GM10847 (cell line): ENCODE measurements around the gene FAM98A.

Experiments used
- POLR2A ChIP-seq: IDR thresholded peaks from 2 replicates; pipeline ENCODE4 v1.6.1; 2011; ENCODE audit not compliant: insufficient read length; ENCODE audit errors: extremely low read depth

Gene FAM98A

GRCh38 chr2:33599175-33599942 lies at the start of gene FAM98A:
TSS of gene FAM98A (minus strand) at chr2:33599299. CDS start at chr2:33599221, 78 bp downstream.
- peak; percentile 45 for TF ChIP-seq POLR2A

GRCh38 chr2:33645861-33646260 lies 46.8 kb upstream of the FAM98A start:
- TF ChIP-seq POLR2A, result no peak

GRCh38 chr2:33644215-33644614 lies 45.1 kb upstream of the FAM98A start:
- no peak for TF ChIP-seq POLR2A

GRCh38 chr2:33636001-33636400 lies 36.9 kb upstream of the FAM98A start:
- no peak for TF ChIP-seq POLR2A

- TF ChIP-seq POLR2A, result no peak
These were observed 35.3 kb upstream of the FAM98A start for GRCh38 chr2:33634261-33634910.

- no peak for TF ChIP-seq POLR2A
These were observed 34.2 kb upstream of the FAM98A start for GRCh38 chr2:33633315-33633714.

GRCh38 chr2:33632831-33633230 lies 33.7 kb upstream of the FAM98A start:
- TF ChIP-seq POLR2A, result no peak

GRCh38 chr2:33628031-33628827 lies 29.1 kb upstream of the FAM98A start:
- no peak for TF ChIP-seq POLR2A

GRCh38 chr2:33619028-33619427 lies 19.9 kb upstream of the FAM98A start:
- TF ChIP-seq POLR2A, result no peak

- no peak for TF ChIP-seq POLR2A
These were observed 18.9 kb upstream of the FAM98A start for GRCh38 chr2:33617989-33618388.

GRCh38 chr2:33617401-33617800 lies 18.3 kb upstream of the FAM98A start:
- no peak for TF ChIP-seq POLR2A

- TF ChIP-seq POLR2A, result no peak
These were observed 17.8 kb upstream of the FAM98A start for GRCh38 chr2:33616873-33617272.

- no peak for TF ChIP-seq POLR2A
These were observed 15.1 kb upstream of the FAM98A start for GRCh38 chr2:33614190-33614589.

- TF ChIP-seq POLR2A, result no peak
These were observed 8.8 kb upstream of the FAM98A start for GRCh38 chr2:33607905-33608304.

- TF ChIP-seq POLR2A, result no peak
These were observed 8.2 kb upstream of the FAM98A start for GRCh38 chr2:33607251-33607721.

- TF ChIP-seq POLR2A, result no peak
These were observed 7.5 kb upstream of the FAM98A start for GRCh38 chr2:33606622-33607021.

- TF ChIP-seq POLR2A, result no peak
These were observed 7.0 kb upstream of the FAM98A start for GRCh38 chr2:33606100-33606499.
